Fibroblast of the aortic adventitia (primary cell): ENCODE data around the gene RASSF8. TPM values are rescaled to one million over a fixed set of nuclear protein-coding genes. Genes with fewer than 3 reads are reported as not detected.

Source experiments
- DNase-seq: peaks from one replicate; pipeline ENCODE4 v3.0.0-alpha.2; 2010; ENCODE audit warnings: low read depth
- H3K4me3 ChIP-seq: 2 replicates; pipeline ENCODE4 v1.5.1; 2011; ENCODE audit warnings: low read depth, mild to moderate bottlenecking, control low read depth, low read length, moderate library complexity
- CTCF ChIP-seq: IDR thresholded peaks from 2 replicates; pipeline ENCODE4 v1.5.1; 2011; ENCODE audit warnings: mild to moderate bottlenecking, low read length, control low read depth, inconsistent platforms; ENCODE audit not compliant: insufficient read depth
- total RNA-seq: library from RNA; depleted of rRNA; stranded (reverse); fragments of >200 nt; gene quantifications from 2 replicates; pipeline ENCODE4 v1.2.3, GENCODE V29; 2012; ENCODE audit warnings: low replicate concordance

RASSF8 gene
- total RNA-seq, 1 donor = 128 TPM

- H3K4me3 ChIP-seq = no peak overlapping the region
- TF ChIP-seq CTCF = no peak
- peak; percentile 55 for DNase-seq
These were observed 169.7 kb downstream of the RASSF8 start for GRCh38 chr12:26128168-26128567.

Other genes with a start within 250 kb of the RASSF8 start
- 2.3 and 9.2 TPM in 2 replicates for gene BHLHE41, start 166.4 kb downstream of the RASSF8 start, total RNA-seq
- gene SSPN, start 236.9 kb downstream of the RASSF8 start, total RNA-seq = 9.3 and 23.0 TPM in 2 replicates